Left cardiac atrium (tissue), 4 donors: ENCODE measurements around the gene MBLAC1. TPM values are rescaled to one million over a fixed set of nuclear protein-coding genes. Genes with fewer than 3 reads are reported as not detected.
"Not testable (repeated sequence)": the region's sequence is repeated elsewhere in the genome, so short reads cannot be mapped to it uniquely, and the experiment has no call there.

Source experiments
- ATAC-seq, 2 donors: fragments of 200-7000 bp; cut with Tn5 transposase; one replicate each; pipeline ENCODE4 v1.9.1; 2020; ENCODE audit warnings: mild to moderate bottlenecking in 2 of 2, moderate library complexity in 2 of 2
- DNase-seq: peaks from one replicate; pipeline ENCODE4 v3.0.0-alpha.2; 2020
- intact Hi-C, 2 donors: fragments of 100-400 bp; cut with DNase I; formaldehyde crosslinking; loops; one replicate each; pipeline versions ENCODE4 v1.14.1 to v1.15.1; 2022 to 2023
- total RNA-seq, 2 donors: library from RNA; stranded (reverse); fragmentation: NEBNext Ultra II Directional; extraction: Animal tissue kit (Norgen Biotek cat#: 25700); gene quantifications; one replicate each; pipeline ENCODE4 v1.2.1, GENCODE V29; 2021
- donor health status: DM: no; HTN: yes; CAD: no.
- donor health status: DM: no; HTN: yes; CAD: no; lungs with severe emphysema.
- donor health status: DM: yes; HTN: yes; CAD: no.
- donor health status: Dilated cardiomyopathy.

Gene MBLAC1
- total RNA-seq, 2 donors from 2014 or later, result 2.7 TPM

DNA sequence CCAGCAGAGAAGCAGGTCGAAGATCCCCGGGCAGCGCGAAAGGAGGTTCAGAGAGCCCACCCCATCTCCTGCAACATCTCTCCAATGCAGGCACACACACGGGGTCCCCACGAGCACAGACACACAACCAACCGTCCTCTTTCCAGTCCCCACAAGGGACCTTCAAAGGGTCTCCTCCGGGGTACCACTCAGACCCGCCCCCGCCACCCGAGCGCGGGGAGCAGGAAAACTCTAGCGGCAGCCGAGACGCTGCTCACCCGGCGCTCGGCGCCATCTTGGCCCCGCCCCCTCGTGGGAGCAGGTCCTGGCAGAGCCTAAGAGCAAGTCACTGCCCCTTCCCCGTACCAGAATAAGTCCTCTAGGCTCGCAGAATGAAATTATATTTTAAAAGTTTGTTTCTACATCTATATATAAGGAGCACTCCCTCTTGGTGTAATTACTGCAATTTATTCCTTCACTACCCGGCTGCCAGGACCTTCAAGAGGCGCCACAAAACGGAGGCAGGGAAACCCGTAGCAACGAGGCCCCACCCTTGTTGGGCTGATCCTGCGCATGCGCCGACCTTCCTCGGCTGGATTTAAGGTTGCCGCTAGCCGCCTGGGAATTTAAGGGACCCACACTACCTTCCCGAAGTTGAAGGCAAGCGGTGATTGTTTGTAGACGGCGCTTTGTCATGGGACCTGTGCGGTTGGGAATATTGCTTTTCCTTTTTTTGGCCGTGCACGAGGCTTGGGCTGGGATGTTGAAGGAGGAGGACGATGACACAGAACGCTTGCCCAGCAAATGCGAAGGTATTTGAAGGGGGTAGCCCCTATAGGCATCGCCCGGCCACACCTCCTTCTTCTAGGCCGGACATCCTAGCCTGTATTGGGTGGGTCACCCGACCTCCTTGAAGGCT, 7.4 kb upstream of the MBLAC1 start, which contains the start of the genes CNPY4 and TAF6:
Gene CNPY4 (plus strand): TSS at position 563 of the 898 bp plus-strand sequence. CDS start 111 bp downstream, at position 674.
Gene TAF6 (minus strand): TSS at position 287 of the 898 bp plus-strand sequence. CDS start 5,149 bp downstream, outside the sequence.
- peak; percentile 96 for DNase-seq
- ATAC-seq, result peak; percentile 95

DNA sequence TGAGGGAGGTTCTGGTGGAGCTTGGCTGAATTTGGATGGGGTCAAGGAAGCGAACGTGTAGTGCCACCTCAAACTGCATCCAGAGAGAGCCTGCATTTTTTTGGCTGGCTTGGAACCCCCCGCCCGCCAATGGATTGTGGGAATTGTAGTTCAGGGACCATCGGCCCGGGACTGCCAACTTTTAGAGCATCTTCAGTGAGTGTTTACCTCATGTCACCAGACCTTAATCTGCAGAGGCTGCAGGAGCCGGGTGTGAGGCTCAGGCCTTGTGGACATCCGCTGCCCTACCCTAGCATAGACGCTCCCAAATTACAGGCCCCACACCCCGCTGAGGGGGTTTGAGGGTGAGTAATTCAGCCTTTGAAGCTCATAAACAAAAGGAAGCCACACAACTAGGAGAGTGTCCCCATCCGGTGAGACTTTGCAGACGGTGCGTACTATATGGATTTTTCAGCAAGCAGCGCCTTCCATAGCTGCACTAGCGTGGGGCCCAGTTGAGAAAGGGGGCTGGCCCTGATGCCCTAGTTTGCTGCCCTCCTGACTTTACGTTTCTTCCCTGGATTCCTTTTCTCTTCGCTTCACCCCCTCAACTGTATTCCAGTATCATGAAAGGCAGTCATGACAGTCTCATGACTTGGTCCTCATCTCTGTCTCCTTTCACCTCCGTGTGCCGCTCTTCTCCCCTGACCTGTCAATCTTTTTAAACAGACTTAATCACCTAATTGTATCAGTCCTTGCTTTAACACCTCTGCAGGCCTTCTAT, 6.6 kb upstream of the MBLAC1 start:
- intact Hi-C loops, result no loop called here
- peak; percentile 61 for DNase-seq
- ATAC-seq, result peak; percentile 75 to 77

More for the DNA sequence above, 7.4 kb upstream of the MBLAC1 start, which contains the start of the genes CNPY4 and TAF6:
- intact Hi-C loops, result no loop called here

DNA sequence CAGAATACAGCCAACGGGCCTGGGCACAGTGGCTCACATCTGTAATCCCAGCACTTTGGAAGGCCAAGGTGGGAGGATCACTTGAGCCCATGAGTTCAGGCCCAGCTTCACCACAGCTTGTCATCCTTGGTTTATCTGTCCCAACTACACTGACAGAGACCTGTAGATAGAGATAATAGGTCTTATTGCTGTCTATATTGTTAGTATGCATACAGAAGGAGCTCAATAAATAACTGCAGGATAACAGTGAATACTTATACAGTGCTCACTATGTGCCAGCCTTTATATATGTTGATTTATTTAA, 6.1 kb upstream of the MBLAC1 start:
- intact Hi-C loops, result no loop called here
- no peak for DNase-seq
- ATAC-seq, result no peak

DNA sequence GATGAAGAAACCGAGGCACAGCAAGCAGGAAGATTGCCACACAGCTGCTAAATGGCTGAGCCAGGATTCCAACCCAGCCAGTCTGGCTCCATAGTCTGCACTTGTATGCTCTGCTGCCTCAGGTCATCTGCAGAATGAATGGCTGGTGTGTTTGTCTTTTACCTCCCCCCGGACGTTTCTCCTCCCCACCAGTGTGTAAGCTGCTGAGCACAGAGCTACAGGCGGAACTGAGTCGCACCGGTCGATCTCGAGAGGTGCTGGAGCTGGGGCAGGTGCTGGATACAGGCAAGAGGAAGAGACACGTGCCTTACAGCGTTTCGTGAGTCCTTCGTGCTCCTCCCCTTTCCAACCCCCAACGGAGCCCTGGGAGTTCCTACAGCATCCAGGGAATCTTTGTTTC, 4.7 kb upstream of the MBLAC1 start:
- no peak for ATAC-seq
- no peak for DNase-seq
- intact Hi-C loops, result no loop called here

DNA sequence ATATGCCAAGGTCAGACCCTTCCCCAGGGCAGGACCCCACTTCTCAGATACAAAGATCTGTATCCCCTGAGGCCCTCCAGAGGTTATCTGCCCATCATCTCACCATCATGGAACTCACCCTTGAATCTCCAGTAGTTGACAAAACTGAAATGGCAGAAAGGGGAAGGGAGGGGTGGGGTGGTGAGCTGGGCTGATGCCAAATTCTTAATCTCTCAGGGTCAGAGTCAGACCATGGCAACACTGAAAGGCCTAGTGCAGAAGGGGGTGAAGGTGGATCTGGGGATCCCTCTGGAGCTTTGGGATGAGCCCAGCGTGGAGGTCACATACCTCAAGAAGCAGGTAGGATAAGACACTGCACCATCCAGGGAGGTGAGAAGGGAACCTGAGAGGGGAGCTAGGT, 4.2 kb upstream of the MBLAC1 start:
- no peak for ATAC-seq
- intact Hi-C loops, result no loop called here
- no peak for DNase-seq

DNA sequence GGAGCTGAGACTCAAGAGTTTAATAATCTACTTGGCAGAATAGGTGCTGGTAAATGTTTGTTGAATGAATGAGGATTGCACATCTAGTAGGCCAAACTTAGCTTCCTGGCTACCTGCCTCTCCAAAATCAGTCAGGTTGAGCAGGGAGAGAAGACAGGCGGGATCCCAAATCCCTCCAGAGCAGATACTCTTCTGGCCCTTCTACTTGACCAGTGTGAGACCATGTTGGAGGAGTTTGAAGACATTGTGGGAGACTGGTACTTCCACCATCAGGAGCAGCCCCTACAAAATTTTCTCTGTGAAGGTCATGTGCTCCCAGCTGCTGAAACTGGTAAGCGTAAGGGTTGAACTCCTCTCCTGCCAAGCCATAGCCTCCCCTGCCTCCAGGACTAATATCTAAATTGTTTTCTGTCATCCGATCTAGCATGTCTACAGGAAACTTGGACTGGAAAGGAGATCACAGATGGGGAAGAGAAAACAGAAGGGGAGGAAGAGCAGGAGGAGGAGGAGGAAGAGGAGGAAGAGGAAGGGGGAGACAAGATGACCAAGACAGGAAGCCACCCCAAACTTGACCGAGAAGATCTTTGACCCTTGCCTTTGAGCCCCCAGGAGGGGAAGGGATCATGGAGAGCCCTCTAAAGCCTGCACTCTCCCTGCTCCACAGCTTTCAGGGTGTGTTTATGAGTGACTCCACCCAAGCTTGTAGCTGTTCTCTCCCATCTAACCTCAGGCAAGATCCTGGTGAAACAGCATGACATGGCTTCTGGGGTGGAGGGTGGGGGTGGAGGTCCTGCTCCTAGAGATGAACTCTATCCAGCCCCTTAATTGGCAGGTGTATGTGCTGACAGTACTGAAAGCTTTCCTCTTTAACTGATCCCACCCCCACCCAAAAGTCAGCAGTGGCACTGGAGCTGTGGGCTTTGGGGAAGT, 2.2 kb upstream of the MBLAC1 start:
- ATAC-seq, result no peak
- intact Hi-C loops, result no loop called here
- no peak for DNase-seq

DNA sequence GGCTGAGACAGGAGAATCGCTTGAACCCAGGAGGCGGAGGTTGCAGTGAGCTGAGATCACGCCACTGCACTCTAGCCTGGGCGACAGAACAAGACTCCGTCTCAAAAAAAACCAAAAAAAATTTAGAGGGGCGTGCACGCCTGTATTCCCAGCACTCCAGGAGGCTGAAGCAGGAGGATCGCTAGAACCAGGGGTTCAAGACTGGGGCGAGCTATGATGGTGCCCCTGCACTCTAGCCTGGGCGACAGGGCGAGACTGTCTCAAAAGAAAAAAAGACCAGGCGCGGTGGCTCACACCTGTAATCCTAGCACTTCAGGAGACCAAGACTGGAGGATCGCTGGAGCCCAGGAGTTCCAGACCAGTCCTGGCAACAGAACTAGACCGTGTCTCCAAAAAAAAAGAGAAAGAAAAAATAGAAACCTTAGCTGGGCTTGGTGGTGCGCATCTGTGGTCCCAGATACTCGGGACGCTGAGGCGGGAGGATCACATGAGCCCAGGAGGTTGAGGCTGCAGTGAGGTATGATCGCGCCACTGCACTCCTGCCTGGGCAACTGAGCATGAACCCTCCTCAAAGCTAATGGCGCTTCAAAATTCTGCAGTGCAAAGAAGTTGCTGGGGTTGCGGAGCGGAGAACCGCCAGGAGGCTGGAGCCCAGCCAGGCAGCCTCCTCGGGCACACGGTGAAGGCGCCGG, 382 bp upstream of the MBLAC1 start:
- DNase-seq, result no peak
- intact Hi-C loops, result no loop called here
- peak in 1 of 2 donors; percentile 38 for ATAC-seq

DNA sequence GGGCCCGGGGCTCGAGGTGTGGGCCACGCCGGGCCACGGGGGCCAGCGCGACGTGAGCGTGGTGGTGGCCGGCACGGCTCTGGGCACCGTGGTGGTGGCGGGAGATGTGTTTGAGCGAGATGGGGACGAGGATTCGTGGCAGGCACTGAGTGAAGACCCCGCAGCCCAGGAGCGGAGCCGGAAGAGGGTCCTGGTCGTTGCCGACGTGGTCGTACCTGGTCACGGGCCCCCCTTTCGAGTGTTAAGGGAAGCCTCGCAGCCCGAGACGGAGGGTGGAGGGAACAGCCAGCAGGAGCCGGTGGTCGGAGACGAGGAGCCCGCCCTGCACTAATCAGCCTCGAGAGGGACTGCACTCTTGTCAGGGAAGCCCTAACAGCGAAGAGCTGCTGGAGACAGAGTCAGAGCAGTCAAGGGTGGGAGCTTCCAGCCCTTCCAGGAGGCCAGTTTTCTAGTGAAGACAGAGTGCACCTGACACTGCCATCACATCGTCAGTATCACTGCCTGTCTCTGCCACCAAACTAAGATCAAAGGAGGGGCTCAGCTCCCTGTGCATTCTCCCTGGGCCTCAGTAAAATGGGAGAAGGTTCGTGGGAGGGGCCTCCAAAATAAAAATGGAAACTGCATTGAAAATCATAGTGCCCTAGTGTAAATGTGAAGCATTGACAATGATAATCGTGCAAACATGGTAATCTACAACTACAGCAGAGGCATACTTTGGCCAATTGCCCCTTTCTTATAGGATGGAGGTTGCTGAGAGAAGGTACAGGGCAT, 1.3 kb downstream of the MBLAC1 start:
- ATAC-seq (peak; percentile 7 to 12), DNase-seq (no peak)
- intact Hi-C loops, result no loop called here

DNA sequence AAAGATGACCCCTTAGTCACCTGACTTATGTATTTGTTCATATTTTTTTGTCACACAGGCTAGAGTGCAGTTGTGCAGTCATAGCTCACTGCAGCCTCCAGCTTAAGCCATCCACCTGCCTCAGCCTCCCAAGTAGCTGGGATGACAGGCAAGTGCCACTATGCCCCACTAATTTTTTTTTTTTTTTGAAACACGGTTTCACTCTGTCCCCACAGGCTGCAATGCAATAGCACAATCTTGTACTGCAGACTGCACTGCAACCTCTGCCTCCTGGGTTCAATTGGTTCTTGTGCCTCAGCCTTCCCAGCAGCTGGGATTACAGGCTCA, 1.8 kb downstream of the MBLAC1 start:
- no peak for DNase-seq

DNA sequence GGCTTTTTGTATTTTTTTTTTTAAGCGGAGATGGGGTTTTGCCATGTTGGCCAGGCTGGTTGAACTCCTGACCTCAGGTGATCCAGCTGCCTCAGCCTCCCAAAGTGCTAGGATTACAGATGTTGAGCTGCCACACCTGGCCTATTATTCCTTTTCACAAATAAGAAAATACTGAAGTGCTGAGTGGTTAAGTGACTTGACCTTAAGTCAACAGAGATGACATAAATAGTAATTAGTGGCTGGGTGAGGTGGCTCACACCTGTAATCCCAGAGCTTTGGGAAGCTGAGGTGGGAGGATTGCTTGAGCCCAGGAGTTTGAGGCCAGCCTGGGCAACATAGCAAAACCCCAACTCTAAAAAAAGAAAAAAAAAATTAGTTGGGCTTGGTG, 3.4 kb downstream of the MBLAC1 start:
- intact Hi-C loops, result loop anchor here (5.0 to 10.0 kb wide), 4 partner anchors 82 to 138 kb away; partner anchors contain the start of gene PVRIG (in 1 of the 2)
- ATAC-seq, DNase-seq: not testable (repeated sequence)

More for the DNA sequence above, 1.8 kb downstream of the MBLAC1 start:
- intact Hi-C loops, result no loop called here
- no peak for ATAC-seq

DNA sequence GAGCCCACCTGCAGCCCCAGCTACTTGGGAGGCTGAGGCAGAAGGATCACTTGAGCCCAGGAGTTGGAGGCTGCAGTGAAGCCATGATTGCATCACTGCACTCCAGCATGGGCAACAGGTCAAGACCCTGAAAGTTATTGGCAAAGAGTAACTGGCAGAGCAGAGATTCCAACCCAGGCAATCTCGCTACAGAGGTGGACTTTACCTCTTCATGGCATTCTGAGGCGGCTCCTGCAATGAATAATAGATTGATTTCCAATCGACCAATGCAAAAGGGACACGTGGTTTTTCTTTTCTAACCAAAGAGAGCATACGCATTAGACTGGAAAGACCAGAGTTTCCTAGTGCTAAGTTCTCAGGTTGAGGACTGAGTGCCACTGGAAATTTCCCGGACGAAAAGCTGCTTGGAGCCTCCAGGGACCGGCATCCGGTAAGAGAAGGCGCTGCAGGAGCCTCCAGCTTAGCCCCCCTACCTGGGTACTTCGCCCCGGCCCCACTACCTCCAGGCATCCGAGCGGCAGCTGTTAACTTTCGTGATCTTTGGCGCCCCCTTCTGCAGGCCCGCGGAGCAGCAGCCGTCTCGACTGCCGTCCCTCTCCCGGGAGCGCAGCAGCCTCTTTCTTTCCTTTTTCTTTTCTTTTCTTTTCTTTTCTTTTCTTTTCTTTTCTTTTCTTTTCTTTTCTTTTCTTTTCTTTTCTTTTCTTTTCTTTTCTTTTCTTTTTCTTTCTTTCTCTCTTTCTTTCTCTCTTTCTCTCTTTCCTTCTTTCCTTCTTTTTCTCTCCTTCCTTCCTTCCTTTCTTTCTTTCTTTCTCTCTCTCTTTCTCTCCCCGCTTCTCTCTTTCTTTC, 4.1 kb downstream of the MBLAC1 start:
- intact Hi-C loops, result loop anchor here (5.0 to 10.0 kb wide), 4 partner anchors 81 to 139 kb away; partner anchors contain the start of gene PVRIG (in 1 of the 2)
- no peak for ATAC-seq

DNA sequence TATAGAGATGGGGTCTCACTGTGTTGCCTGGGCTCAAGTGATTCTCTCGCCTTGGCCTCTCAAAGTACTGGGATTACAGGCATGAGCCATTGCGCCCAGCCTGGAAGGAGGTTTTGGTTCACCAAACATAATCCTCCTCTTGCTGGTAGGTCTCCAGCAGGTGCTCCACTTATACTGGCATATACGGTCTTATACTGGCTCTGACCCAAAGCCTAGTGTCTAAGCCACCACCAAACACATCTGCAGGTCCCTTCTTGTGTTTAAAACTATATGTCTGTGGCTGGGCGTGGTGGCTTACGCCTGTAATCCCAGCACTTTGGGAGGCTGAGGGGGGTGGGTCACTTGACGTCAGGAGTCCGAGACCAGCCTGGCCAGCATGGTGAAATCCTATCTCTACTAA, 5.4 kb downstream of the MBLAC1 start:
- no peak for DNase-seq
- intact Hi-C loops, result loop anchor here (5.0 to 10.0 kb wide), 4 partner anchors 80 to 140 kb away; partner anchors contain the start of gene PVRIG (in 1 of the 2)
- no peak for ATAC-seq

More for the DNA sequence above, 4.1 kb downstream of the MBLAC1 start:
- peak; percentile 80 for DNase-seq

DNA sequence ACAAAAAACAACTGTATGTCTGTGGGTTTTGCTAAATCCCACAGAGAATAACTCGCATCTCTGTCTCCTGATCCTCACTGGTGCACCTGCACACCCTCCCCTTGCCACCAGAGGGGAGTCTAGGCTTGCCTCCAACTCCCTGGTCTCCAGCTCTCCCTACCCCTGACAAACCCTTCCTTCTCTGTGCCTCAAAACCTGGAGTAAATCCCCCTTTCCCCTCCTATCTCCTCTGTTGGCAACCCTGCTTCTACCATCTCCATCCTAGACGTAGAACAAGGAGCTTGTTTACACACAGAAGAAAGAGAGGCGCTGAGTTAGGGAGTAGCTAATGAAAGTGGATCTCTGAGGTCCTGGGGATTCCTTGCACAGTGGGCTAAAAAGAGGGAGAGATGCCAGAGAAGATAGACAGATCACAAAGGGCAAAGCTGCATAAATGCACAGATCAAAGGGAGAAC, 6.0 kb downstream of the MBLAC1 start:
- DNase-seq (no peak), ATAC-seq (peak; percentile 72 to 75)
- intact Hi-C loops, result loop anchor here (5.0 to 10.0 kb wide), 4 partner anchors 80 to 140 kb away; partner anchors contain the start of gene PVRIG (in 1 of the 2)

DNA sequence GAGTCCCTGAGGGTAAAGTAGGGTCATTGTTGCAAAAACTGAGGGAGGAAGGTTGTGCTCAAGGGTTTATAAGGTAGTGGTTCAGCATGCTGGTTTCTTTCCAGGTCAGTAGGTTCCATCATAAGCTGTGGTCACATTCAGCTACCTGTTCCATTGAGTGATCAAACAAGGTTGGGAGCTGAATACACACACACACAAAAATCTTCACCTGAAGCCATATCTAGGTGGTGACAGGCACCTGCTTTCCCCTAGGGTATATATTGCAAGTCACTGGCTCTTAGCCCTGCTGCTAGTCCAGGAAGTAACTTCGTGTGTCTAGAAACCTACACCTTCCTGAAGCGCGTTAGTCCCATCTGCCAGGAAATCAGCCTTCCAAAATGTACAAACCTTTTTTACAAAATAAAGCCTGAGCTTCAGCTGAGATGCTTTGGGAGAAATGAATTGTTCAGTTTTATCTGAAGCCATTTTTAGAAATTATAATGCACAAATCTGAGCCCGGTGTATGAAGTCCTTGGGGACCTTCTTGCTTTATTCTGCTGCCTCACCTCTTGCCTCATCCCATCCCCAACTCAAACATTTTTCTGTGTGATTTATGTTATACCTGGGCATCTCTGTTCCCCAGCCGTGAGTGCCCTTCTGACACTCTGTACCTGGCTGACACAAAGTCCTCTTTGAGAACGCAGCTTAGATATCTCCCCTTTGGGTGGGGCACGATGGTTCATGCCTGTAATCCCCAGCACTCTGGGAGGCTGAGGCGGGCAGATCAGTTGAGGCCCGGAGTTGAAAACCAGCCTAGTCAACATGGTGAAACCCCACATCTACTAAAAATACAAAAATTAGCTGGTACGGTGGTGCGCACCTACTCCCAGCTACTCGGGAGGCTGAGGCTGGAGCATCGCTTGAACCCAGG, 11.3 kb downstream of the MBLAC1 start:
- ATAC-seq (no peak), DNase-seq (no peak)
- intact Hi-C loops, result loop anchor here in 1 of 2 donors (10.0 kb wide), 2 partner anchors 77 to 143 kb away; partner anchors contain the start of gene PVRIG

DNA sequence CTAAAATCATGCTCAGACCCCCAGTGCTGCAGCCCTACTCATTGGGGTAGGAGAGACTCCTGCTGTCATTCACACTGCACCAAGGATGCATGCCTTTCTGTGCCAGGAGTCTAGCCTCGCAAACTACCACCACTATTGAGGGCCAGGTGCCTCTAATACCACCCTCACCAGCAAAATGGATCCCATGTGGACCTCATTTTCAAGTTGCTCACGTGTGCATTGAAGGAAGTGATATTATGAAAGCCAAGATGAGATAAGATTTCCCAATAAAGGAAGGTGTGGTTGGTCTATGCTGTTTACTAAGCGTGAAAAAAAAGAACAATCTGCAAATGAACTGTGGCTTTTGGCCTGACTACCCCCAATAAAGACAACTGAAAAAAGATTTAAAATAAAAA, 14.8 kb downstream of the MBLAC1 start:
- ATAC-seq (no peak), DNase-seq (no peak)
- intact Hi-C loops, result no loop called here
